WTC11 (cell line): ENCODE data around the gene PSMD6. TPM values are rescaled to one million over a fixed set of nuclear protein-coding genes. Genes with fewer than 3 reads are reported as not detected.

Experiments used
- ATAC-seq: fragments of 200-7000 bp; cut with Tn5 transposase; 2 replicates; pipeline ENCODE4 v1.10.0; 2021; ENCODE audit warnings: mild to moderate bottlenecking, moderate library complexity
- CTCF ChIA-PET: fragments of 300-600 bp; sonication (Branson Sonifier 250); formaldehyde crosslinking; loops from one replicate; lab custom pipeline; 2021; ENCODE audit warnings: antibody characterized with exemption; lab: Charles Lee
- POLR2A ChIA-PET: fragments of 350-600 bp; sonication (Branson Sonifier 250); formaldehyde crosslinking; loops from one replicate; lab custom pipeline; 2021; ENCODE audit warnings: antibody characterized with exemption; lab: Charles Lee
- DNase-seq: peaks from one replicate; pipeline ENCODE4 v3.0.0; 2021; ENCODE audit warnings: low spot score
- H3K27ac Mint-ChIP-seq: 2 replicates; pipeline ENCODE4 v1.8.0; 2021; ENCODE audit warnings: mixed read lengths
- H3K27me3 Mint-ChIP-seq: 2 replicates; pipeline ENCODE4 v1.8.0; 2021; ENCODE audit warnings: low read depth, mild to moderate bottlenecking, moderate library complexity, mixed read lengths
- H3K36me3 Mint-ChIP-seq: 2 replicates; pipeline ENCODE4 v1.8.0; 2021; ENCODE audit warnings: mixed read lengths
- H3K4me1 Mint-ChIP-seq: 2 replicates; pipeline ENCODE4 v1.8.0; 2022; ENCODE audit warnings: mixed read lengths
- H3K4me3 Mint-ChIP-seq: 2 replicates; pipeline ENCODE4 v1.8.0; 2021; ENCODE audit warnings: mild to moderate bottlenecking, moderate library complexity, mixed read lengths
- H3K9me3 Mint-ChIP-seq: 2 replicates; pipeline ENCODE4 v1.8.0; 2021; ENCODE audit warnings: mixed read lengths
- AR ChIP-seq: fragments of 250-450 bp; sonication (Bioruptor Pico); IDR thresholded peaks from 2 replicates; pipeline ENCODE4 v1.9.0; 2021; ENCODE audit warnings: mild to moderate bottlenecking
- ATF2 ChIP-seq: sonication (generic); formaldehyde crosslinking; IDR thresholded peaks from 2 replicates; pipeline ENCODE4 v1.8.1; 2022; ENCODE audit warnings: low read depth, missing genetic modification reagents, borderline replicate concordance
- CREM ChIP-seq: sonication (generic); formaldehyde crosslinking; IDR thresholded peaks from 2 replicates; pipeline ENCODE4 v1.8.1; 2022; ENCODE audit warnings: mild to moderate bottlenecking, missing genetic modification reagents, moderate library complexity
- CTCF ChIP-seq: fragments of 200-600 bp; IDR thresholded peaks from 2 replicates; pipeline ENCODE4 v1.8.0; 2022; ENCODE audit warnings: antibody characterized with exemption
- ELF4 ChIP-seq: sonication (generic); formaldehyde crosslinking; IDR thresholded peaks from 2 replicates; pipeline ENCODE4 v1.8.1; 2022; ENCODE audit warnings: low read depth, mild to moderate bottlenecking, moderate library complexity, missing genetic modification reagents
- EMX1 ChIP-seq: fragments of 250-450 bp; sonication (Bioruptor Pico); IDR thresholded peaks from 2 replicates; pipeline ENCODE4 v1.8.0; 2021; ENCODE audit warnings: mild to moderate bottlenecking
- ETV6 ChIP-seq: sonication (generic); formaldehyde crosslinking; IDR thresholded peaks from 2 replicates; pipeline ENCODE4 v1.8.1; 2022; ENCODE audit warnings: mild to moderate bottlenecking, missing genetic modification reagents
- FOXP1 ChIP-seq: sonication (generic); formaldehyde crosslinking; IDR thresholded peaks from 2 replicates; pipeline ENCODE4 v1.8.0; 2022; ENCODE audit warnings: missing genetic modification reagents, mild to moderate bottlenecking, moderate library complexity, borderline replicate concordance
- GRHL2 ChIP-seq: fragments of 250-450 bp; sonication (Bioruptor Pico); IDR thresholded peaks from 2 replicates; pipeline ENCODE4 v1.8.0; 2022; ENCODE audit warnings: mild to moderate bottlenecking, moderate library complexity; ENCODE audit not compliant: insufficient replicate concordance, severe bottlenecking
- HMGXB4 ChIP-seq: sonication (generic); formaldehyde crosslinking; IDR thresholded peaks from 2 replicates; pipeline ENCODE4 v1.8.1; 2023; ENCODE audit warnings: mild to moderate bottlenecking, moderate library complexity, missing genetic modification reagents
- JUN ChIP-seq: sonication (generic); formaldehyde crosslinking; IDR thresholded peaks from 2 replicates; pipeline ENCODE4 v1.8.0; 2023; ENCODE audit warnings: mild to moderate bottlenecking, missing genetic modification reagents
- MAX ChIP-seq: sonication (generic); formaldehyde crosslinking; IDR thresholded peaks from 2 replicates; pipeline ENCODE4 v1.8.0; 2022; ENCODE audit warnings: mild to moderate bottlenecking, missing genetic modification reagents
- MYBL2 ChIP-seq: sonication (generic); formaldehyde crosslinking; IDR thresholded peaks from 2 replicates; pipeline ENCODE4 v1.8.1; 2023; ENCODE audit warnings: mild to moderate bottlenecking, moderate library complexity, missing genetic modification reagents
- NFE2L1 ChIP-seq: sonication (generic); formaldehyde crosslinking; IDR thresholded peaks from 2 replicates; pipeline ENCODE4 v1.8.1; 2023; ENCODE audit warnings: missing genetic modification reagents
- RELA ChIP-seq: sonication (generic); formaldehyde crosslinking; IDR thresholded peaks from 2 replicates; pipeline ENCODE4 v1.8.1; 2022; ENCODE audit warnings: missing genetic modification reagents, mild to moderate bottlenecking, borderline replicate concordance
- SP1 ChIP-seq: sonication (generic); formaldehyde crosslinking; conservative IDR thresholded peaks from 2 replicates; pipeline ENCODE4 v1.8.1; 2022; ENCODE audit warnings: missing genetic modification reagents
- STAT6 ChIP-seq: sonication (generic); formaldehyde crosslinking; conservative IDR thresholded peaks from 2 replicates; pipeline ENCODE4 v1.8.1; 2023; ENCODE audit warnings: mild to moderate bottlenecking, low read depth, missing genetic modification reagents, moderate library complexity
- USF2 ChIP-seq: sonication (generic); formaldehyde crosslinking; IDR thresholded peaks from 2 replicates; pipeline ENCODE4 v1.8.1; 2023; ENCODE audit warnings: mild to moderate bottlenecking, missing genetic modification reagents, moderate library complexity
- ZNF121 ChIP-seq: sonication (generic); formaldehyde crosslinking; IDR thresholded peaks from 2 replicates; pipeline ENCODE4 v1.8.0; 2023; ENCODE audit warnings: missing genetic modification reagents
- ZNF219 ChIP-seq: sonication (generic); formaldehyde crosslinking; IDR thresholded peaks from 2 replicates; pipeline ENCODE4 v1.8.0; 2023; ENCODE audit warnings: missing genetic modification reagents, mild to moderate bottlenecking, borderline replicate concordance
- ZNF232 ChIP-seq: sonication (generic); formaldehyde crosslinking; IDR thresholded peaks from 2 replicates; pipeline ENCODE4 v1.8.0; 2022; ENCODE audit warnings: mild to moderate bottlenecking, missing genetic modification reagents
- ZNF423 ChIP-seq: fragments of 250-450 bp; sonication (Bioruptor Pico); IDR thresholded peaks from 2 replicates; pipeline ENCODE4 v2.1.2; 2022; ENCODE audit warnings: mild to moderate bottlenecking, moderate library complexity
- ZNF671 ChIP-seq: fragments of 250-450 bp; sonication (Bioruptor Pico); IDR thresholded peaks from 2 replicates; pipeline ENCODE4 v1.8.0; 2021; ENCODE audit warnings: mild to moderate bottlenecking
- total RNA-seq: library from RNA; stranded (reverse); gene quantifications from 3 replicates; pipeline ENCODE4 v1.2.3, GENCODE V29; 2021

The PSMD6 gene
- total RNA-seq, 1 experiment from 2014 or later, result 105 TPM

- TF ChIP-seq EMX1 (CRISPR knock-in tag) (no peak), ELF4 (no peak), AR (CRISPR knock-in tag) (no peak), ZNF423 (CRISPR knock-in tag) (no peak), FOXP1 (CRISPR knock-in tag) (no peak), ZNF219 (CRISPR knock-in tag) (no peak), GRHL2 (CRISPR knock-in tag) (no peak), ZNF671 (CRISPR knock-in tag) (no peak)
Measured at GRCh38 chr3:64031540-64032508, 8.5 kb upstream of the PSMD6 start (continued).

GRCh38 chr3:64030741-64031140, 7.4 kb upstream of the PSMD6 start:
- POLR2A ChIA-PET, result interaction anchor here (0.7 kb wide), 1 partner anchor 1528 kb away, joined by 3 read pairs; no protein-coding TSS in a partner anchor
- peak overlapping the region; percentile 5; the same call in 1 of the 2 replicates for H3K27ac Mint-ChIP-seq
- peak overlapping the region; percentile 31 for H3K4me3 Mint-ChIP-seq
- peaks cover 9% of the 10 kb centered on the region for H3K9me3 Mint-ChIP-seq
- DNase-seq (peak; percentile 88), ATAC-seq (peak; percentile 95)
- H3K36me3 Mint-ChIP-seq, result no peaks in the 10 kb centered on the region
- no peaks in the 10 kb centered on the region for H3K27me3 Mint-ChIP-seq
- peaks cover 31% of the 10 kb centered on the region for H3K4me1 Mint-ChIP-seq
- CTCF ChIA-PET, result interaction anchor here (0.5 to 1.7 kb wide), 33 partner anchors 17 to 587 kb away, joined by 3 to 12 read pairs (median 3); no protein-coding TSS in a partner anchor
- TF ChIP-seq JUN (no peak), HMGXB4 (CRISPR knock-in tag) (no peak), ZNF121 (peak; percentile 85), ATF2 (CRISPR knock-in tag) (no peak), ETV6 (CRISPR knock-in tag) (peak; percentile 28; the same call in 1 of the 2 replicates), ZNF423 (CRISPR knock-in tag) (0 out of 2 replicates have a peak, but pooled peaks have one; percentile 25), SP1 (CRISPR knock-in tag) (peak; percentile 49; the same call in 1 of the 2 replicates), MYBL2 (CRISPR knock-in tag) (no peak), CREM (CRISPR knock-in tag) (0 out of 2 replicates have a peak, but pooled peaks have one; percentile 32), USF2 (CRISPR knock-in tag) (no peak), CTCF (peak; percentile 73), ZNF232 (CRISPR knock-in tag) (0 out of 2 replicates have a peak, but pooled peaks have one; percentile 63), STAT6 (CRISPR knock-in tag) (no peak), RELA (no peak), NFE2L1 (CRISPR knock-in tag) (peak; percentile 74; the same call in 1 of the 2 replicates), MAX (CRISPR knock-in tag) (peak; percentile 85)
